HepG2 (cell line): ENCODE measurements around the gene FOXA3. TPM values are rescaled to one million over a fixed set of nuclear protein-coding genes. Genes with fewer than 3 reads are reported as not detected.

ENCODE experiments used
- ARHGAP35 ChIP-seq: sonication (generic); formaldehyde crosslinking; IDR thresholded peaks from 2 replicates; pipeline ENCODE4 v1.9.0; 2022; ENCODE audit warnings: mild to moderate bottlenecking, inconsistent platforms, moderate library complexity, missing genetic modification reagents, borderline replicate concordance
- EED ChIP-seq: sonication (generic); formaldehyde crosslinking; IDR thresholded peaks from 2 replicates; pipeline ENCODE4 v1.5.0; 2020; ENCODE audit warnings: mild to moderate bottlenecking, missing genetic modification reagents
- ESRRA ChIP-seq: sonication (generic); formaldehyde crosslinking; IDR thresholded peaks from 2 replicates; pipeline ENCODE4 v1.5.1; 2020; ENCODE audit warnings: mild to moderate bottlenecking, low read depth, missing genetic modification reagents
- GPN1 ChIP-seq: sonication (generic); formaldehyde crosslinking; IDR thresholded peaks from 2 replicates; pipeline ENCODE4 v1.5.1; 2020; ENCODE audit warnings: missing genetic modification reagents, borderline replicate concordance
- HES4 ChIP-seq: sonication (generic); formaldehyde crosslinking; IDR thresholded peaks from 2 replicates; pipeline ENCODE4 v1.9.0; 2021; ENCODE audit warnings: mild to moderate bottlenecking, missing genetic modification reagents, borderline replicate concordance
- HIVEP1 ChIP-seq: sonication (generic); formaldehyde crosslinking; IDR thresholded peaks from 2 replicates; pipeline ENCODE4 v1.4.0; 2020; ENCODE audit warnings: mild to moderate bottlenecking, missing genetic modification reagents
- IRF2 ChIP-seq: IDR thresholded peaks from 2 replicates; pipeline ENCODE4 v1.6.1; 2018; ENCODE audit warnings: missing genetic modification reagents, missing compliant biosample characterization
- KLF9 ChIP-seq: IDR thresholded peaks from 2 replicates; pipeline ENCODE4 v1.6.1; 2016; ENCODE audit warnings: low read depth
- NFYB ChIP-seq: sonication (generic); formaldehyde crosslinking; IDR thresholded peaks from 2 replicates; pipeline ENCODE4 v1.4.0; 2020; ENCODE audit warnings: missing genetic modification reagents
- ONECUT2 ChIP-seq: sonication (generic); formaldehyde crosslinking; IDR thresholded peaks from 2 replicates; pipeline ENCODE4 v1.4.0; 2020; ENCODE audit warnings: missing genetic modification reagents
- PAF1 ChIP-seq: IDR thresholded peaks from 2 replicates; pipeline ENCODE4 v1.6.1; 2016; ENCODE audit warnings: missing genetic modification reagents, missing compliant biosample characterization
- RBM39 ChIP-seq: fragments of 200-400 bp; formaldehyde crosslinking; IDR thresholded peaks from one replicate; pipeline ENCODE4 v1.6.1; 2018; ENCODE audit warnings: antibody characterized with exemption, mild to moderate bottlenecking, low read depth, low read length; ENCODE audit not compliant: poor library complexity, severe bottlenecking
- SAP130 ChIP-seq: IDR thresholded peaks from 2 replicates; pipeline ENCODE4 v1.6.1; 2016; ENCODE audit warnings: low read depth
- SMC3 ChIP-seq: IDR thresholded peaks from 2 replicates; pipeline ENCODE4 v1.6.1; 2011; ENCODE audit warnings: low read length, improper control_type of control experiment
- SRY ChIP-seq: sonication (generic); formaldehyde crosslinking; IDR thresholded peaks from 2 replicates; pipeline ENCODE4 v1.8.0; 2022; ENCODE audit warnings: mild to moderate bottlenecking, missing genetic modification reagents
- TBL1XR1 ChIP-seq: fragments of 150-350 bp; IDR thresholded peaks from 2 replicates; pipeline ENCODE4 v1.6.1; 2014; ENCODE audit warnings: borderline replicate concordance, low read length; ENCODE audit not compliant: partially characterized antibody
- THAP11 ChIP-seq: IDR thresholded peaks from 2 replicates; pipeline ENCODE4 v1.6.1; 2016; ENCODE audit warnings: missing biosample characterization, missing genetic modification reagents
- ZBTB38 ChIP-seq: sonication (generic); formaldehyde crosslinking; IDR thresholded peaks from 2 replicates; pipeline ENCODE4 v1.5.1; 2020; ENCODE audit warnings: mild to moderate bottlenecking, missing genetic modification reagents
- ZC3H13 ChIP-seq: sonication (generic); formaldehyde crosslinking; IDR thresholded peaks from 2 replicates; pipeline ENCODE4 v1.8.1; 2023; ENCODE audit warnings: mild to moderate bottlenecking, missing genetic modification reagents, moderate library complexity
- ZFP36L2 ChIP-seq: sonication (generic); formaldehyde crosslinking; IDR thresholded peaks from 2 replicates; pipeline ENCODE4 v1.4.0; 2020; ENCODE audit warnings: missing genetic modification reagents
- ZFX ChIP-seq: sonication (generic); formaldehyde crosslinking; IDR thresholded peaks from 2 replicates; pipeline ENCODE4 v1.4.0; 2020; ENCODE audit warnings: mild to moderate bottlenecking, low read depth, missing genetic modification reagents, moderate library complexity
- ZNF317 ChIP-seq: sonication (generic); formaldehyde crosslinking; IDR thresholded peaks from 2 replicates; pipeline ENCODE4 v1.5.0; 2020; ENCODE audit warnings: mild to moderate bottlenecking, missing genetic modification reagents
- ZNF720 ChIP-seq: sonication (generic); formaldehyde crosslinking; IDR thresholded peaks from 2 replicates; pipeline ENCODE4 v1.4.0; 2020; ENCODE audit warnings: missing genetic modification reagents
- polyA plus RNA-seq, 8 experiments: library from polyadenylated mRNA; depleted of rRNA in 3 of 8; stranded (reverse) in 7 of 8; unstranded in 1 of 8; fragments of >200 nt; fragmentation: Illumina TruSeq in 4 of 8; extraction: Trizol in 4 of 8; gene quantifications; 2 replicates each; pipeline versions ENCODE4 v1.2.1 to v1.2.3, GENCODE V29; 2011 to 2016; ENCODE audit warnings: low read depth in 4 of 8, missing spikeins in 1 of 8, mixed read lengths in 1 of 8; ENCODE audit not compliant: insufficient read depth in 1 of 8
- total RNA-seq, 5 experiments: library from RNA; depleted of rRNA; stranded (reverse); fragments of >200 nt; fragmentation: Illumina TruSeq; extraction: Trizol; gene quantifications; 2 replicates each; pipeline ENCODE4 v1.2.3, GENCODE V29; 2016; ENCODE audit warnings: low read depth in 1 of 5
- TF ChIP-seq, protein P1 (sequence below): sonication (generic); formaldehyde crosslinking; IDR thresholded peaks from 2 replicates; pipeline ENCODE4 v1.4.0; 2020; ENCODE audit warnings: mild to moderate bottlenecking, missing genetic modification reagents
- TF ChIP-seq, protein P2 (sequence below): IDR thresholded peaks from 2 replicates; pipeline ENCODE4 v1.6.1; 2016
- TF ChIP-seq, protein P3 (sequence below): IDR thresholded peaks from 2 replicates; pipeline ENCODE4 v1.6.1; 2012; ENCODE audit warnings: low read length, improper control_type of control experiment

The FOXA3 gene
- total and polyA plus RNA-seq, 2 of the 13 experiments (the other 11 are each of a cell fraction or from before 2014, with no cell fraction given): 29.8 to 47.6 TPM

DNA sequence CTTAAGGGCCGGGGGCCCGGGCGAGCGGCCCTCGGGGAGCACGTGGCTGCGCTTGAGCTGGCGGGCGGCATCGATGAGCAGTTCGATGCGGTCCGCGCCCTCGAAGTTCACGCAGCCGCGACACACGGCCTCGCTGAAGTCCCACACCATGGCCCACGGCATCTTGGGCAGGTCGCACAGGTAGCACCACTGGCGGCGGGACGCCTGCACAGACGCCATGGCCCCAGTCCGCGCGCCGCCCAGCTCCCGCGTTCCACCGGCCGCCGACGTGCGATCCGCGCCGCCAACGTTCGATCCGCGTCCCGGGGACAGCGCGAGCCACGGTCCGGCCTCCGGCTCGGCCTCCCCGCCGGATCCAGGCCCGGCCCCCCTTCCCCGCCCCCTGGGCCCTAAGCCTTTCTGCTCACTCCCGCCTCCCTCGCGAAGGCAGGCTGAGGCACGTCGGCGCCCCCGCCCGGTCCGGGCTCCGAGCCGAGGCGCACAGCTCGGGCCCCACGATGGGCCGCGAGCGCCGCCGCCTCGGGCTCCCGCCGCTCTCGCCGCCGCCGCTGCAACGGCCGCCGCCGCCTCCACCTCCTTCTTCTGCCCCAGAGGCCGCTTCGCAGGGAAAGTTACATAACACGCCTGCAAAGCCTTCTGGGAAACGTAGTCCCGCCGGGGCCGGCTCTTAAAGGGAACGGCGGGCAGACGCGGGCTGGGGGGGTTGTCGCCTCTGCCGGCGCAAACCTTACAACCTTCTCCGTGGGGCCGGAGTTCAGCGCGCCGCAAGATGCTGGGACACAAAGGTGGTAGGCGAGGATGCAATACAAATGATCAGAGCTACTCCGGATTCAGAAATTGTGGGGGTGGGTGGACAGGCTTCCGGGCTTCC, 21.7 kb downstream of the FOXA3 start, which contains the start of gene IRF2BP1 (continued):
- TF ChIP-seq HES4 (CRISPR knock-in tag): 0 out of 2 replicates have a peak, but pooled peaks have one; percentile 67
- 0 out of 2 replicates have a peak, but pooled peaks have one; percentile 63 for TF ChIP-seq SRY (CRISPR knock-in tag)
- TF ChIP-seq ZBTB38 (CRISPR knock-in tag): no peak
- no peak for TF ChIP-seq SMC3
- TF ChIP-seq ZFX (CRISPR knock-in tag): peak; percentile 85
- TF ChIP-seq HIVEP1: no peak
- TF ChIP-seq, protein P1, sequence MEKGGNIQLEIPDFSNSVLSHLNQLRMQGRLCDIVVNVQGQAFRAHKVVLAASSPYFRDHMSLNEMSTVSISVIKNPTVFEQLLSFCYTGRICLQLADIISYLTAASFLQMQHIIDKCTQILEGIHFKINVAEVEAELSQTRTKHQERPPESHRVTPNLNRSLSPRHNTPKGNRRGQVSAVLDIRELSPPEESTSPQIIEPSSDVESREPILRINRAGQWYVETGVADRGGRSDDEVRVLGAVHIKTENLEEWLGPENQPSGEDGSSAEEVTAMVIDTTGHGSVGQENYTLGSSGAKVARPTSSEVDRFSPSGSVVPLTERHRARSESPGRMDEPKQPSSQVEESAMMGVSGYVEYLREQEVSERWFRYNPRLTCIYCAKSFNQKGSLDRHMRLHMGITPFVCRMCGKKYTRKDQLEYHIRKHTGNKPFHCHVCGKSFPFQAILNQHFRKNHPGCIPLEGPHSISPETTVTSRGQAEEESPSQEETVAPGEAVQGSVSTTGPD (CRISPR knock-in tag): no peak
- TF ChIP-seq ZNF720: no peak
- peak; percentile 94 for TF ChIP-seq THAP11 (CRISPR knock-in tag)
- TF ChIP-seq PAF1: no peak
- TF ChIP-seq ZFP36L2: no peak
- TF ChIP-seq ZNF317: no peak
- no peak for TF ChIP-seq ONECUT2 (CRISPR knock-in tag)
- no peak; the same call in 1 of the 2 replicates for TF ChIP-seq EED
- TF ChIP-seq, protein P2, sequence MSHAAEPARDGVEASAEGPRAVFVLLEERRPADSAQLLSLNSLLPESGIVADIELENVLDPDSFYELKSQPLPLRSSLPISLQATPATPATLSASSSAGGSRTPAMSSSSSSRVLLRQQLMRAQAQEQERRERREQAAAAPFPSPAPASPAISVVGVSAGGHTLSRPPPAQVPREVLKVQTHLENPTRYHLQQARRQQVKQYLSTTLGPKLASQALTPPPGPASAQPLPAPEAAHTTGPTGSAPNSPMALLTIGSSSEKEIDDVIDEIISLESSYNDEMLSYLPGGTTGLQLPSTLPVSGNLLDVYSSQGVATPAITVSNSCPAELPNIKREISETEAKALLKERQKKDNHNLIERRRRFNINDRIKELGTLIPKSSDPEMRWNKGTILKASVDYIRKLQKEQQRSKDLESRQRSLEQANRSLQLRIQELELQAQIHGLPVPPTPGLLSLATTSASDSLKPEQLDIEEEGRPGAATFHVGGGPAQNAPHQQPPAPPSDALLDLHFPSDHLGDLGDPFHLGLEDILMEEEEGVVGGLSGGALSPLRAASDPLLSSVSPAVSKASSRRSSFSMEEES (CRISPR knock-in tag): no peak
- no peak for TF ChIP-seq ZC3H13 (CRISPR knock-in tag)
- no peak for TF ChIP-seq GPN1
- TF ChIP-seq IRF2: no peak
- TF ChIP-seq, protein P3, sequence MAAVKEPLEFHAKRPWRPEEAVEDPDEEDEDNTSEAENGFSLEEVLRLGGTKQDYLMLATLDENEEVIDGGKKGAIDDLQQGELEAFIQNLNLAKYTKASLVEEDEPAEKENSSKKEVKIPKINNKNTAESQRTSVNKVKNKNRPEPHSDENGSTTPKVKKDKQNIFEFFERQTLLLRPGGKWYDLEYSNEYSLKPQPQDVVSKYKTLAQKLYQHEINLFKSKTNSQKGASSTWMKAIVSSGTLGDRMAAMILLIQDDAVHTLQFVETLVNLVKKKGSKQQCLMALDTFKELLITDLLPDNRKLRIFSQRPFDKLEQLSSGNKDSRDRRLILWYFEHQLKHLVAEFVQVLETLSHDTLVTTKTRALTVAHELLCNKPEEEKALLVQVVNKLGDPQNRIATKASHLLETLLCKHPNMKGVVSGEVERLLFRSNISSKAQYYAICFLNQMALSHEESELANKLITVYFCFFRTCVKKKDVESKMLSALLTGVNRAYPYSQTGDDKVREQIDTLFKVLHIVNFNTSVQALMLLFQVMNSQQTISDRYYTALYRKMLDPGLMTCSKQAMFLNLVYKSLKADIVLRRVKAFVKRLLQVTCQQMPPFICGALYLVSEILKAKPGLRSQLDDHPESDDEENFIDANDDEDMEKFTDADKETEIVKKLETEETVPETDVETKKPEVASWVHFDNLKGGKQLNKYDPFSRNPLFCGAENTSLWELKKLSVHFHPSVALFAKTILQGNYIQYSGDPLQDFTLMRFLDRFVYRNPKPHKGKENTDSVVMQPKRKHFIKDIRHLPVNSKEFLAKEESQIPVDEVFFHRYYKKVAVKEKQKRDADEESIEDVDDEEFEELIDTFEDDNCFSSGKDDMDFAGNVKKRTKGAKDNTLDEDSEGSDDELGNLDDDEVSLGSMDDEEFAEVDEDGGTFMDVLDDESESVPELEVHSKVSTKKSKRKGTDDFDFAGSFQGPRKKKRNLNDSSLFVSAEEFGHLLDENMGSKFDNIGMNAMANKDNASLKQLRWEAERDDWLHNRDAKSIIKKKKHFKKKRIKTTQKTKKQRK: no peak
- TF ChIP-seq ESRRA (CRISPR knock-in tag): no peak
- TF ChIP-seq KLF9 (CRISPR knock-in tag): no peak
- no peak for TF ChIP-seq NFYB (CRISPR knock-in tag)
- TF ChIP-seq RBM39: peak; percentile 23
- TF ChIP-seq TBL1XR1: peak; percentile 37
- no peak for TF ChIP-seq ARHGAP35 (CRISPR knock-in tag)
- TF ChIP-seq SAP130 (CRISPR knock-in tag): peak; percentile 38
